HG03045 (cell line): ENCODE data around the gene NBPF1.
"Not testable (repeated sequence)": the region's sequence is repeated elsewhere in the genome, so short reads cannot be mapped to it uniquely, and the experiment has no call there.

Experiments
- ATAC-seq: cut with Tn5 transposase; IDR thresholded peaks from one replicate; pipeline ENCODE4 v1.9.1; 2021; ENCODE audit warnings: mild to moderate bottlenecking, moderate library complexity; ENCODE audit not compliant: unreplicated experiment

Gene NBPF1

GRCh38 chr1:16557034-16557433, 56.3 kb downstream of the NBPF1 start:
- ATAC-seq, result not testable (repeated sequence)

DNA sequence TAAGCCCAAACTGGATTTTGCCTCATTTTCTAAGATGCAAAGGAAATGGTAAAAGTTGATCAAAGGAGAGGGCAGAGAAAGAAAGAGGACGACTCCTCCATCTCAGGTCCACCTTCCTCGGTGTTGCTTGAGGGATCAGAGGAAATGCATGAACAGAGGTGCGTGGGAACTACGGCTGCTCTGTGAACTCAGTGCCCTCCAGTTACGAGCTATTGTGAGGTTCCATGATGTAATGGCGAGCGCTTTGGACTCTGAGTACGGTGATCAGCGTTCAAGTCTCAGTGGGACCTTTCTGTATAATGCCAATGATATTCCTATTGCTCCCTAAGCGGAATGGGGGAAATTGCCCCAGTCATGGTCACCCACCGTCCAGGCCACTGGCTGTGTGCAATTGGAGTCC, 60.1 kb downstream of the NBPF1 start:
- not testable (repeated sequence) for ATAC-seq

DNA sequence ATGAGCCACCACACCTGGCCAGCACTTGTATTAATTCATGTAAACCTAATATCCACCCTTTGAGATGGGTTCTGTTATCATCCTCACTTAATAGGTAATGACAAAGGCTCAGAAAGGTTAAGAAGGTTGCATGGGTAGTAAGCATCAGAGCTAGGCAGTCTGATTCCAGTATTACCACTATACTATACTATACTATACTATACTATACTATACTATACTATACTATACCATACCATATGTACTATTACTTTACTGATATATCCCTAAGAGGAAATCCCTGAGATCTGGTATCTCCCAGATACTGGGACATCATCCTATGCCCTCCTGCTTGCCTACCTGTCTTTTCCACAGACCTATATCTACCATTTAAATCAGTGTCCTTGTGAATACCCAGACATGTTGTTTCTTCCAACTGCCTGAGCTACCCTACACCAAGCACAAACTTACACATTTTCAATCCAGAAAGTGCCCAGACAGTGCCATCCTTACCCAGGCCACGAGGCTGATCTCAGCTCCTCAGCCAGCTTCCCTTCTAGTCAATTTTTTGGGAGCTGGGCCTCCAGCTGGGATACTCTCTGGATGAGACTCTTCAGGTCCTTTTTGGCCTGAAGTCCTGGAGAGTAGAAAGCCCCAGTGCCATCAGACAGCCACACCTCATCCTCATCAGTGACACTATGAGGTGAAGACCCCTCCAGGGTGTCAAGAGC, 63.0 kb downstream of the NBPF1 start:
- not testable (repeated sequence) for ATAC-seq

- not testable (repeated sequence) for ATAC-seq
These were observed 63.8 kb downstream of the NBPF1 start for GRCh38 chr1:16549545-16549944.

DNA sequence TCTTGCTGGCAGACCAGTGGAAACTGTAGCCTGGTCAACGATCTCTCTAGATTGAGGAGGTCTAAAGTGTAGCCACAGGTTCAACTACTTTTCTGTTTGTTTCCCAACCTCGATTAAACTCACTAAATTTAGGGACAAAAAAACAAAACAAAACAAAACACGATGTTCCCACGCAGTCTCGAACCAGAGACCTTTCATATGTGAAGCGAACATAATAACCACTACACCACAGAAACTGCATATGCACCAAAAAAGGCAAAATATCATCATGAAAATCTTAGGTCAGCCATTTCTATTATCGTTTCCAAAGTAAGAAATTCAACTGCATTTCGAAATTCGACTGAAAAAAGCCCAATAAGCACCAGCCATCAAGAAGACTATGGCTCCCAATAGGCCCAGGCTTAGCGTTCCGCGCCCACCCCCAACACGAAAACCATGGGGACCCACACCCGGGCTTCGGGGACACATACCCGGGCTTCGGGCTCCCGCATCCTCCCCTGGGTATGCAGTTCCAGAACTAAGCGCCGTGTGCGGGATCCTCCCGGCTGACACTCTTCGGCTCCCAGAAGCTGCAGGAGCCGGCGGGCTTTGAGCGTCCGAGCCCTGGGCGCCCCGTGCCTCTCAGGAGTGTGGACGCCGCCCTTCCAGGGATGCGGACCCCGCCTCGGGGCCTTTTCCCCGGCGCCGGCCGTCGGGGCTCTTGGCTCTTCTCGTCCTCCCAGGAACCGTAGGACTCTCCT, 65.7 kb downstream of the NBPF1 start:
- ATAC-seq, result not testable (repeated sequence)

DNA sequence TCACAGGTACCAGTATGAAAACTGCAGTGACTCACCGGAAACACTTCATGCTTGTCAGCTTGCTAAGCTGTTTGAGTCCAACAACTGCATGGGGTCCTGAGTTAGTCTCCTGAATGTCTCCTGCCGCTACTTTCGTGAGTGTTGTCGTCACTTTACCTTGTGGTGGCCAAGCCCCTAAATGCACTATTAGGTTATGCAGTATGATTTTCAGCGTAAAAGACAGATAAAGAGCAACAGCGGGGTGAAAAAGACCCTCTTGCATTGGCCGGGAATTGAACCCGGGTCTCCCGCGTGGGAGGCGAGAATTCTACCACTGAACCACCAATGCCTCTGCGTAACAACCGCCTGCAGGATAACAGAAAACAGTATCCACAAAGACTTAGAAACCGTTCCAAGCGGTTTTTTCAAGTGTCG, 67.7 kb downstream of the NBPF1 start:
- ATAC-seq, result not testable (repeated sequence)

DNA sequence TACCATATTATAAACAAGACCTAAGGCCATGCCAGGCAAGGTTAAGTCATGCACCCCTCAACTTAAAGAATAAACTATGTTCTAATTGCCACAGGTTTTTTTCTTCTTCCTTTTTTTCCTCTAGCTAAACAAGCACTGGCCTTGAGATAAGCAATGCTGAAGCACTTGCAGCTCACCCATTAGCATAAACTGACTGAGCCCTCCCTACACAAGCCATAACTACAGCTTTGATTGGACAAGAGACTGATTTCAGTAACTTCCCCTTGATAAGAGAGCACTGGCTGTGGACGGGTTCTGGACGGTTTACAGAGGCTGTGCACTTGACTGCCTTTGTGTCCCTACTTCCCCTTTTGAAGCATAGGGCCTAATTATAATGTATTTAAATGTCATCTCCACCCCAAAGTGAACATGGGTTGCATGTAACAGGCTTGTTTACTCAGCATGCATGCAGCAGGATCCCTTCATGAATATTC, 72.9 kb downstream of the NBPF1 start:
- not testable (repeated sequence) for ATAC-seq

DNA sequence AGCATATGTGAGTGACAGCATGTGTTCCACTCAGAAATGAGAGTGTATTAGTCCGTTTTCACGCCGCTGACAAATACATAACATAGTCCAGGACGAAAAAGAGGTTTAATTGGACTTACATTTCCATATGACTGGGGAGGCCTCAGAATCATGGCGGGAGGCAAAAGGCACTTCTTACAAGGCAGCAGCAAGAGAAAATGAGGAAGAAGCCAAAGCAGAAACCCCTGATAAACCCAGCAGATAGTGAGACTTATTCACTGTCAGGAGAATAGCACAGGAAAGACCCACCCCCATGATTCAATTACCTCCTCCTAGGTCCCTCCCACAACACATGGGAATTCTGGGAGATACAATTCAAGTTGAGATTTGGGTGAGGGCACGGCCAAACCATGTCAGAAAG, 75.8 kb downstream of the NBPF1 start:
- not testable (repeated sequence) for ATAC-seq

- not testable (repeated sequence) for ATAC-seq
These were observed 76.6 kb downstream of the NBPF1 start for GRCh38 chr1:16536796-16537195.

GRCh38 chr1:16535898-16536297, 77.5 kb downstream of the NBPF1 start:
- not testable (repeated sequence) for ATAC-seq

DNA sequence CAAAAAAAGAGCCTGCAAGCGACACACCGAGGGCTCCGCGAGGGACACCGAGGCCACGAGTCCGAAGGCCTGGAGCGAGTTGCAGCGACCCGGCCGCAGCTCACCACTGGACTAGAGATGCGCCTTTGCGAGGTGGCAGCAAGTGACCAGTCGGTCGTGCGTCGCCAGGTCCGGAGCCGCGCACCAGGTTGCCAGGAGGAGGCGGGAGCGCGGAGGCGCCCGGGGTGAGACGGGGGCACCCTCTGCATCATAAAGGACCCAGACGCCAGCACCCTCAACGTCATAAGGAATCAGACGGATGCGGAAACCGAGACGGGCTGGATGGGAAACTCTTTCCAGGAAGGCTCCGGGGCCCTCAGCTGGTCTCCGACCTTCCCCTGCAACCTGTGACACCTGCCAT, 77.9 kb downstream of the NBPF1 start:
- ATAC-seq, result not testable (repeated sequence)

DNA sequence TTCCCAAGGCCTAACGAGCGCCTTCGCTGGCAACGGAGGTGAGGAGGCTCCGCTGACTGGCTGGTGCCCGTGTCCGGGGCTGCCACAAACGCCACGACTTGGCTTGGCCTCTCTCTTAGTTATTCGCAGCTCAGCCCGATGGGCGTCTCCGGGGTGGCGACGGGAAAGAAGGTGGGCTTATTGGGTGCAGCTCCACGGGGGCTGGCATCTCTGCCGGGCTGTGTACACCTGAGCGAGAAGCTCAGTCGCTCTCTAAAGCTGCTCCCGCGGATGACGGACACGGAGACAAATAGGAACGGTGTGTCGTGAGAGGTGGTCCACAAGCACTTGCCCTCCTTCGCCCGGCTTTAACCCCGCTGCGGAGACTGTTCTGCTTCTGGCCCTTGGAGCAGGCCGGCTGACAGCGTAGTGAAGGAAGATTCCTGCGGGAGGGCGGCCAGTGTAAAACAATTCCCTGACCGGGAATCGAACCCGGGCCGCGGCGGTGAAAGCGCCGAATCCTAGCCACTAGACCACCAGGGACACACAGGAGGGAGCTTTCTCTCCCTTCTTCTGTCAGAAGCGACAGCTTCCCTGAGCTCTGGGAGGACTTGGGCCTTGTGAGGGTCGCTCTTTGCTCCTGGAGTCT, 78.4 kb downstream of the NBPF1 start:
- not testable (repeated sequence) for ATAC-seq

GRCh38 chr1:16534239-16534828, 79.0 kb downstream of the NBPF1 start:
- ATAC-seq, result not testable (repeated sequence)

DNA sequence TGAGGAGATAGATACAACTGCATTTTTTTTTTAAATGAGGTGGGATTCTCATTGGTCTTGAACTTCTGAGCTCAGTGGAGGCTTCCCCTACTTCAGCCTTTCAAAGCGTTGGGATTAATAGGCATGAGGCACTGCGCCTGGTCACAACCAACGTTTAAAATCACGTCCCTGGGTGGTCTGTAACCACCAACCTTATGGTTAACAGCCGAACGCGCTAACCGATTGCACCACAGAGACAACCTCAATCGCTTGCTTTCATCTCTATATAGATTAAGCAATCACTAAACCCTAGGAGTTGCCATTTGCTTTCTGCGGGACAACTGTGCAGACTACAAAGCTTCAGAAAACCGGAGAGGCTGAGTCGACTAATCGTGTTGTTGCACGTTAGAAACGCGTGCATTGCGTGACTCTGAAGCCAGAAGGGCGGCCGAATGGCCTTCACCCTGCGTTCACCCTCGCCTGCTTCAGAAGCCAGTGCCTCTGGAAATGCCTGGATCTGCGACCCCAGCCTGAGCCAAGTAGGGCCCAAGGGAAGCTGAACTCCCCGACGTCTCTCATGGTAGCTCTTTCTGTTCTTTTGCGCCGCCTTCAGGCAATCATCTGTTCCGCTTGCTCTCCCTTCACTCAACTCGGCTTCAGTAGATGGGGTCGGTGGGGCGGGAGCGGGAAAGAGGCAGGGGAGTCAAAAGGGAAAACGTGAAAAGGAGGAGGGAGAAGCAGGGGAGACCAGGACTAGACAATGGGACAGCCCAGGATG, 81.0 kb downstream of the NBPF1 start:
- ATAC-seq, result not testable (repeated sequence)

DNA sequence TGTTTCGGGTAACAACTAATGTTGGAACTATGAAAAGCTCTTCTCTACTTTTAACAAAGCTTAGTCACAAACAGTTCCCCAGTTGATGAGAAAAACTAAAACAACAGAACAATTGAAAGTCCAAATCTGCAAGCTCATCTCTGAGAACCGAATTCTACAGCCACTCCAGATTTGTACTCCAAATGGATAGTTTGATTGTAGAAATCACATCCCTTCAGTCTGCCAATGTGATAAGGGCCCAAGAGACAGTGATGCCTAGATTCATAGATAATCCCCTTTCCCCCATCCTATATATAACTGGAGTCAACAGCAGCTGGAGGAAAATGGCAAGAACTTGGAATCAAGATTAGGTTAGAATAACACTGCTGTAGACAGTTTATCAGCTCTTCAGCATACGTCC, 85.0 kb downstream of the NBPF1 start:
- ATAC-seq, result not testable (repeated sequence)

- not testable (repeated sequence) for ATAC-seq
These were observed 87.6 kb downstream of the NBPF1 start for GRCh38 chr1:16525769-16526168.

DNA sequence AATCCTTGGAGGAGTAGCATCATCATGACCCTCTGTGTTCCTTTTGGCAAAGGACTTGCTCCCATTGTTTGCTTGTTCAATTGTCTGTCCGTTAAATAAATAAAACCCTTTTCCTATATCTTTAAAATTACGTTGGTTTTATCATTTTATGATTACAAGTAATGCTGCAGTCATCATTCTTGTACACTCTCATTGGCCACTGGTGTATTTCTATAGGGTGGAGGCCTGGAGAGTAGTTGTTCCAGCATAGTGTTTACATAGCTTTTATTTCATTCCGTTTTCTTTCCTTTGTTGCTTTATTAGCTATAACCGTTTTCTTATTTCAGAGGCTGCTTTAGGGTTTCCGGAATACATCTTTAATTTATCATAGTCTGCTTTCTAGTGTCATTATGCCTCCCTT, 91.7 kb downstream of the NBPF1 start:
- not testable (repeated sequence) for ATAC-seq

GRCh38 chr1:16521288-16521583, 92.1 kb downstream of the NBPF1 start:
- ATAC-seq, result no peak

GRCh38 chr1:16520435-16521287, 92.7 kb downstream of the NBPF1 start:
- not testable (repeated sequence) for ATAC-seq
